Urothelium cell line (cell line): ENCODE data around the gene AP3S2.
"Not testable (repeated sequence)": the region's sequence is repeated elsewhere in the genome, so short reads cannot be mapped to it uniquely, and the experiment has no call there.

Experiments
- DNase-seq: peaks from one replicate; pipeline ENCODE4 v3.0.0; 2011; ENCODE audit warnings: low spot score, mixed read lengths
- FAIRE-seq: peaks from 2 replicates; lab custom pipeline; 2011; peaks lifted over from hg19 to GRCh38; lab: Jason Lieb, UNC

The AP3S2 gene

GRCh38 chr15:89893696-89894447 is at the start of gene AP3S2:
Gene AP3S2, minus strand, starts transcription at chr15:89893994. Its CDS starts 45 bp downstream, at chr15:89893949.
- peak; percentile 50 for FAIRE-seq
- DNase-seq, result peak; percentile 91

DNA sequence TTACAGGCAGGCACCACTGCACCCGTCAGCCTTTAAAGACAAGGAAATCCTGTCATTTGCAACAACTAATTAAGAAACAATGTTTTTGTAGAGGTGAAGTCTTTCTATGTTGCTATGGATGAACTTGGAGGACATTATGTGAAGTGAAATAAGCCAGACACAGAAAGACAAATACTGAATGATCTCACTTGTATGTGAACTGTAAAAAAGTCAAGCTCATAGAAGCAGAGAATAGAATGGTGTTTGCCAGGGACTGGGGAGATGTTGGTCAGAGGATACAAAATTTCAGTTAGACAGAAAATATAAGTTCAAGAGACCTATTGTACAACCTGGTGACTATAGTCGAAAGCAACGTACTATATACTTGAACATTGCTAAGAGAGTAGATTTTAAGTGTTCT is 46.1 kb upstream of the AP3S2 start:
- DNase-seq (no peak), FAIRE-seq (no peak)

DNA sequence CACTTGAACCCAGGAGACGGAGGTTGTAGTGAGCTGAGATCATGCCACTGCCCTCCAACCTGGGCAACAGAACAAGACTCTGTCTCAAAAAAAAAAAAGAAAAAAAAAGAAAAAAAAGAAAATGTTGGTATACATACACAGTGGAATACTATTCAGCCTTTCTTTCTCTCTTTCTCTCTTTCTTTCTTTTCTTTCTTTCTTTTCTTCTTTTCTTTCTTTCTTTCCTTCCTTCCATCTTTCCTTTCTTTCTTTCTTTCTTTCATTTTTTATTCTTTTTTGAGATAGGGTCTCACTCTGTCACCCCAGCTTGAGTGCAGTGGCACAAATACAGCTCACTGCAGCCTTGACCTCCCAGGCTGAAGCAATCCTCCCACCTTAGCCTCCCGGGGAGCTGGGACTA is 45.6 kb upstream of the AP3S2 start:
- FAIRE-seq, DNase-seq: not testable (repeated sequence)

- FAIRE-seq, result no peak
- DNase-seq, result peak; percentile 19
Observed at GRCh38 chr15:89937365-89938350, 43.9 kb upstream of the AP3S2 start.

DNA sequence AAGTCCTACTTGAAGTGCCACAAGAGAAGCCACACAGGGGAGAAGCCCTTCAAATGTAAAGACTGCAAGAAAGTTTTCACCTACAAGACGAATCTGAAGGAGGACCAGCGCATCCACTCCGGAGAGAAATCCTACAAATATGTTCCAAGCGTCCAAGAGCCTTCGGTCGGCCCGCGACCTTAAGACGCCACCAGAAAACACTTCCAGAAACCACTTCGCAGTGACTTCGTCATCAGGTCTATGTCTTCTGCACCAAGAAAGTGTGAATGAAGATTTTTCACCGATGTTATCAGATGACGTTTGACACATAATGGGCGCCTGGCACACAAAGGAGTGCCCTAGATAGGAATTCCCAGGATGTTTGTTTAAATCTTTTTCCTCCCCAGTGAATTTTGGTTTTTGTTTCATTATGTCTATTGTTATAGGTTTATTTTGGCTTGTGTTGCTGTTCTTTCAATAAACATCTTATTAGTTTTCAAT is 43.0 kb upstream of the AP3S2 start:
- no peak for DNase-seq
- FAIRE-seq, result no peak

- no peak for DNase-seq
- FAIRE-seq, result no peak
Observed at GRCh38 chr15:89936051-89936785, 42.4 kb upstream of the AP3S2 start.

- DNase-seq (no peak), FAIRE-seq (no peak)
Observed at GRCh38 chr15:89932880-89933279, 39.1 kb upstream of the AP3S2 start.

DNA sequence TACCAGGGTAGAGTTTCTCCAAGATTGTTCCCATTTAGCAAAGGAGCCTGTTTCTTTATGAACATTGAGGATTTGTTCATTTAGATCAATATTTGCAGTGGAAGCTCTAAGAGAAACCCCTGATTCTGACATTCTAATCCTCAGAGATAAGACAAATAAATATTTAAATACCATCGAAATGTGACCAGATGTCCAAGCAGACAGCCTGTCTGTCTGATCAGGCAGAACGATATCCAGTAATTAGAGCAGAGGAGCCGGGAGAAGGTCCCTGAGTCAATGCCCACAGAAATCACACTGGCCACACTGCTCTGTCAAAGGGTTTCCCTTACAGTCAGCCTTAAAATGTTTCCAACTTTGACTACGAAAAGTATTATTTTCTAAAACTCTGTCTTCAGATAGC is 34.6 kb upstream of the AP3S2 start:
- DNase-seq (no peak), FAIRE-seq (no peak)

- no peak for FAIRE-seq
- no peak for DNase-seq
Observed at GRCh38 chr15:89926158-89926557, 32.4 kb upstream of the AP3S2 start.

DNA sequence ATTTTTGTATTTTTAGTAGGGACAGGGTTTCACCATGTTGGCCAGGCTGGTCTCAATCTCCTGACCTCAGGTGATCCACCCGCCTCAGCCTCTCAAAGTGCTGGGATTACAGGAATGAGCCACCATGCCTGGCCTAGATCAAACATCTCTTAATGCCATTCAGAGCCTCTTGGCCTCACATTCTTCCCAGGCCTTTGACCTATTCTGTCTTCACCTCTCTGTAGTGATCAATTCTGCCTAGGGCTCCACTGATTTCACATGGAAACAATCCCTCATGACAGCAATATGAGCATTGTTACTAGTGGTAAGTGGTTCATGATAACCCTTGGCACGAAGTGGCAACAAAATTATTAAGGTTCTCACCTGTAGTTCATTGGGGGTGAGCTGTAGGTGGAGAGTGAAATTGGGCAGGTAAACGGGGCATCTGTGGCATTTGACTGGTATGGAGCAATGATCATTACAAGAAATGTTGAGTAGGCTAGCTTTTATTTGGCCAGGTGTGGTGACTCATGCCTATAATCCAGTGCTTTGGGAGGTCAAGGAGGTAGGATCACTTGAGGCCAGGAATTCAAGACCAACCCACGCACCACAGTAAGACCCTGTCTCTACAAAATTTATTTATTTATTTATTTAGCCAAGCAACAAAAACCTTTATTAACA is 23.8 kb upstream of the AP3S2 start:
- FAIRE-seq (no peak), DNase-seq (no peak)

DNA sequence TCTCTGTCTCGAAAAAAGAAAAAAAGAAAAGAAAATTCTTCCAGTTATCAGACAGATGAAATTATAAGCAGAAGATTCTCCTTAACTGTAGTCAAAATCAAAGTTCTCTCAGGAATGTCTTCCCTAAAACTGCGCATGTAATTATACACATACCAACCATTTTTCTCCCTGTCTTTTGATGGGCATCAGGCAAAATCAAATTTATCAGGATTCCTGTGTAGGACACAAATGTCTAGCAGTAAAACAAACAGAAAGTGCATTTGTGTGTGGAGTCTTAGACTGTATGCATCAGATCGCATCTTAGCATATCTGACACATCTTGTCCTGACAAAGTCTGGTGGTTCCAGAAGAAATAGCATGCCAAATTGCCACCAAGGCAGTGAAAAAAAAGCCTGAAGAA is 22.9 kb upstream of the AP3S2 start:
- no peak for DNase-seq
- no peak for FAIRE-seq

DNA sequence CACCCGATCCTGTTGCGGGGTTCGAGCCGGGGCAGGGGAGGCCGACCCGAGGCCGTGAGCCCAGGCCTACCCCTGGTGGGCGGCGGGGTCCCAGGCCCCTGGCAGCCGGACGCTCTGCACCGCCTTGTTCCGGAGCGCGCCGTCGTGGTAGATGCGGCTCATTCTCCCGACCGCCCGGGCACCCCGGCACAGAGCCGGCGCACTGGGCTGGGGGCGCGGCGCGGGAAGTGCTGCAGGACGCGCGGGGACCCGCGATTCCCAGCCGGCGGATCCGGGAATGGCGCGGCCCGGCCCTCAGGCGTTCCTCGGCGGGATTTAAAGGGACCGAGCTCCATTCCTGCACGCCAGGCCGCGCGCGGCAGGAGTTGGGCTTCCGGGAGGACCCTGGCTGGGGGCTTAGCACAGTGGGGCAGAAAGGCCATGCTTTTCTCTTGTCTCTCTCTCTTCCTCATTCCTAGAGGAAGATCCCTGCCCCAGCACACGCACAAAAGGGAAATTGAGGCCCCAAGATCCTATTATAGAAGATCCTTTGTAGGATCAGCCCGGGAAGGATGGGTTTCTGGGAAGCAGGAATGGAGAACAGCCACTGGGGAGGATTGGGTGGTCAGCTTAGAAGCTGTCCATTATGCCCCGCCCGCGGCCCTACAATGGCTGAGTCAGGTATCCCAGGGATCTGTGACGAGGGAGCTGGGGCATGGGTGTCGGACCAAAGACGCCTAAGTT is 19.0 kb upstream of the AP3S2 start, which contains the start of gene ARPIN:
TSS of gene ARPIN (minus strand) at position 279 of the 723 bp plus-strand sequence. CDS start at position 162, 117 bp downstream.
- FAIRE-seq (peak; percentile 44), DNase-seq (peak; percentile 82)

DNA sequence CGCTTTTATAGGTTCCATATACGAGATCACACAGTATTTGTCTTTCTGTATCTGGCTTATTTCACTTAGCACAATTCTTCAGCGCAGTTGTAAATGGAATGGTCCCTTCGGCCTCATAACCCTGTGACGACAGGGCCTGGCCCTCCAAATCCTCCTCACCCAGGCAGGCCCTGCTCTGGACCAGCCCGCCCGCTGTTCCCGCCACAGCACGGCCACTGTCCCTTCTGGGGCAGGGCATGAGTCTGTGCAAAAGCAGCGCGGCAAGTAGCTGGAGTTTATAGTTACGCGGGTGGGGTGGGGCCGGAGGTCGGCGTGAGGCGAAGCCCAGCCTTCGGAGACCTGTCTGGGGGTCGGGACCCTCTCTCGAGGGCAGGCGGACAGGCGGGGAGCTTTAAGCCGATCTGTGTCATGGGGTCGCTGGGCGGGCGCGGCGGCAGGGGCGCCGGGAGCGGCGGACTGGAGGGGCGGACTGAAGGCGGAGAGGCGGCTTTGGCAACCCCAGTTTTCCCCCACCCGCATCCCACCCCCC is 18.4 kb upstream of the AP3S2 start:
- peak; percentile 58 for DNase-seq
- peak; percentile 40 for FAIRE-seq

- FAIRE-seq (no peak), DNase-seq (no peak)
Observed at GRCh38 chr15:89910891-89911626, 17.3 kb upstream of the AP3S2 start.

DNA sequence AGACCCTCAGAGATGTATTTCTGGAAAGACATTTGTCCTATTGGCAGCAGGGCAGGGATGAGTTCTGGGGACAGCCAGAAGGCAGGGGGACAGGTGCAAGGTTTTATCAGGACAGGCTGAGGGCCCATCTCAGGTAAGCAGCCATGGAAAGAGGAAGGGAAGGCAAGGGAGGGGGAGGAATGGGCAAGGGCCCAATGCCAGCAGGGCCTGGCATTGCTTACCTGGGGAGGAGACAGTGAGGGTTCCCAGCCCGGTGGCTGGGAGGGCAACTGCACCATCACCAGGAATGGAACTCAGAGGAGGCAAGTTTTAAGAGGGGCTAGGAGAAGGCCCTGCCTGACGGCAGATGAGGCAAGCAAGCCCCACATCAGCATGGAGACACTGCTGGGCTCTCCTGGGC is 15.8 kb upstream of the AP3S2 start:
- no peak for FAIRE-seq
- DNase-seq, result no peak

DNA sequence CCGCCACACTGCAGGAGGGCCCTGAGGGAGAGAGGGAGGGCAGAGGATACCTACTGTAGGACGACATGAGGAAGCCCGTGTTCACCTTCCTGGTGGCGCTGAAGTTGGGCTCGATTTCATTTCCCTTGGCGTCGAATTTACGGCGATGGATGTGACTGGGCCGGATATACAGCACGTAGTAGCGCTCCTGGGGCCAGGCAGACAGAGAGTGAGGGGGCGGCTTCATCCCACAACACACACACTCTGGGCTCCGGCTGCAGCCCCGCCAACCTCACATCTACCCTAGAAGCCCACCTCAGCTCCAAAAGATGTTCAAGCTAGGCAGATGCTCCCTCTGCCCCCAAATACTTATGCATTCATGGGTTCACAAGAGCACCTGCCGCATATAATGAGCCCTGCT is 14.4 kb upstream of the AP3S2 start:
- no peak for DNase-seq
- no peak for FAIRE-seq

DNA sequence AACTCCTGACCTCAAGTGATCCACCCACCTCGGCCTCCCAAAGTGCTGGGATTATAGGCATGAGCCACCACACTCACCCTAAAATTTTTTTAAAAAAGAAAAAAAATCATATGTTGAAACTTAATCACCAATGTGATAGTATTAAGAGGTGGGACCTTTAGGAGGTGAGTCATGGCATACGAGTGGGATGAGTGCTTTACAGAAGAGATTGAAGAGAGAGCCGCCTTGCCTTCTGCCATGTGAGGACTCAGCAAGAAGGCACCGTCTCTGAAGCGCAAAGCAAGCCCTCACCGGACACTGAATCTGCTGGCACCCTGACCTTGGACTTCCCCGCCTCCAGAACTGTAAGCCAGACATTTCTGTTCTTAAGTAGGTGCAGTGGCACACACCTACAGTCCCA is 13.5 kb upstream of the AP3S2 start:
- FAIRE-seq (no peak), DNase-seq (no peak)

- FAIRE-seq, result no peak
- DNase-seq, result no peak
Observed at GRCh38 chr15:89905846-89906378, 12.1 kb upstream of the AP3S2 start.
